ENCODE results near the gene ZNF516.

The ZNF516 gene

GRCh38 chr18:76384861-76385680 is 110.0 kb downstream of the ZNF516 start:
- H3K4me3 ChIP-seq (ENCODE audit: low read depth, low read length) = no peak overlapping the region

- no peak overlapping the region for H3K4me3 ChIP-seq (ENCODE audit: low read depth, low read length)
Measured at GRCh38 chr18:76384114-76384790, 110.8 kb downstream of the ZNF516 start.

- no peak overlapping the region for H3K4me3 ChIP-seq (ENCODE audit: low read depth, low read length)
Measured at GRCh38 chr18:76383636-76384035, 111.4 kb downstream of the ZNF516 start.

DNA sequence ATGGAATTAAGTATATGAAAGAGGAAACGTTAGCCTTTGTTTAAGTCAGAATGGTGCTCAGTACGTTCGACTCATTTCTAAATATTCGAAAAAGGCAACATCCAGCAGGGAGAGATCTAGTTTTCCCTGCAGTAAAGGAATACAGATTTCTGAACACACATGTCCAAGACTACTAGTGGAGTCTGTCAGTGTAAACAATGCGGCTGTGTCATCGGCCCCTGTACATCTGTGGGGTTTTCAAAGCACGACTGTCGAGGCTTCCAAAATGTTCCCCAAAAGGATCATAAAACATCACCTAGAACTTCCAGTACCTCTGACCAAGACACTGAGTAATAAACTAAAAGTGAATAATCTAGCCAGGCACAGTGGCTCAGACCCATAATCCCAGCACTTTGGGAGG is 112.8 kb downstream of the ZNF516 start:
- no peak overlapping the region for H3K4me3 ChIP-seq (ENCODE audit: low read depth, low read length)

DNA sequence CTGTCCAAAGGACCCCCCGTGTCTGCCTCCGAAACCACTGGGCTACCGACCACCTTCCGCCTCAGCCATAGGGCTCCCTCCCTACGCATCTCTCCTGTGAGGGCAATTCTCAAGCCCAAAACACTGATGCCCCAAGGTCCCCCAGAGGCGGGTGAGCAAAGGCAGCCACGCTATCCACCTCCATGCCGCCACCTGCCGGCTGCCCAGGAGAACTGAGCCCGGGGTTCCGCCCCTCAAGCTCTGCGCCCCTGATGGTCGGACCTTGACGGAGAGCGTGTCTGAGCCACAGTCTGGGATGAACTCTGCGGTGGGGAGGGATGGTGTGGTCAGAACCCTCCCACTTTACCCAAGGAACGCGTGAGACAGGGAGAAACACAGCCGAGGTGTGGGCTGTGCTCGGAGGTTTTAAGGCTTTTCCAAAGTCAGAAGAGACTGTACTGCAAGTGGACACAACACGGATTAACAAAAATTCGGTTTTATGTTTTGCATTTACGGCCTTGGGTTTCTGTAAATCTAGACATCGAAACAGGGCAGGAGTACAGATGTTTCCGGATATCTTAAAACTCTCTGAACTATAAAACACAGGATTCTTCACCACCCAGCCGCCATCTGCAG is 114.1 kb downstream of the ZNF516 start:
- no peak overlapping the region for H3K4me3 ChIP-seq (ENCODE audit: low read depth, low read length)

- H3K4me3 ChIP-seq (ENCODE audit: low read depth, low read length) = no peak overlapping the region
Measured at GRCh38 chr18:76380127-76380729, 114.8 kb downstream of the ZNF516 start.

GRCh38 chr18:76379226-76380126 is 115.6 kb downstream of the ZNF516 start:
- no peak overlapping the region for H3K4me3 ChIP-seq (ENCODE audit: low read depth, low read length)

DNA sequence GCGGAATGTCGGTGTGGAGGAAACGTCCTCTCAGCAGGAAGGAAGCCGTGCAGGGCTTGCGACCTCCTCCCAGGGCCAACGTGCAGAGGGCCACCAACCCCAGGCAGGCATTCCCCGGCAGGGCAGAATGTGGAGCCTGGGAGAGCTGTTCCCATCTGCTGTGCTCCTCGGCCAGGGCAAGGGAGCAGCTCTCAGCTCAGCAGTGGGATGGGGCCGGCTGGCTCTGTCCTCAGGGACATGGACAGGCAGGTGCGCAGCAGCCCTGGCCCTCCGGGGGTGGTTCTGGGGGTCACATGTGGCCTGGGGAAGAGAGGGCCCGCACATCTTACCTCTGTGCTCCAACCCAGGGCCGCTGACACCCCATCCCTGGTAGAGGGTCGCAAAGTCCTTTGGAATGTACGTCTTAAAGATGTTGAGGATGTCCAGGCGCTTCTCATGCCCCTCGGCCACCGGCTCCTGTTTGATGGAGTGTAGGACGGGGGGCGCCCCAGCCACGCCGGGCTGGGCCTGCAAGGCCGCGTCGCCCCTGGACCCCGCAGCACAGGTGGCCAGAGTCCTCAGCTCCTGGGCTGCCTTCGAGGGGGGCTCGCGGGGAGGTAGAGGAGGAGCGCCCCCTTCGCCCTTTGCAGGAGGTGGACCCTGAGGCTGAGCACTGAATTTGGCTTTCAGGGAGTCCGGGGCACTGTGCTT is 116.4 kb downstream of the ZNF516 start:
- no peak overlapping the region for H3K4me3 ChIP-seq (ENCODE audit: low read depth, low read length)

GRCh38 chr18:76377359-76377756 is 117.7 kb downstream of the ZNF516 start:
- H3K4me3 ChIP-seq (ENCODE audit: low read depth, low read length) = no peak overlapping the region

- no peak overlapping the region for H3K4me3 ChIP-seq (ENCODE audit: low read depth, low read length)
Measured at GRCh38 chr18:76376668-76377358, 118.2 kb downstream of the ZNF516 start.

- no peak overlapping the region for H3K4me3 ChIP-seq (ENCODE audit: low read depth, low read length)
Measured at GRCh38 chr18:76376225-76376624, 118.8 kb downstream of the ZNF516 start.

- no peak overlapping the region for H3K4me3 ChIP-seq (ENCODE audit: low read depth, low read length)
Measured at GRCh38 chr18:76374330-76375281, 120.4 kb downstream of the ZNF516 start.

DNA sequence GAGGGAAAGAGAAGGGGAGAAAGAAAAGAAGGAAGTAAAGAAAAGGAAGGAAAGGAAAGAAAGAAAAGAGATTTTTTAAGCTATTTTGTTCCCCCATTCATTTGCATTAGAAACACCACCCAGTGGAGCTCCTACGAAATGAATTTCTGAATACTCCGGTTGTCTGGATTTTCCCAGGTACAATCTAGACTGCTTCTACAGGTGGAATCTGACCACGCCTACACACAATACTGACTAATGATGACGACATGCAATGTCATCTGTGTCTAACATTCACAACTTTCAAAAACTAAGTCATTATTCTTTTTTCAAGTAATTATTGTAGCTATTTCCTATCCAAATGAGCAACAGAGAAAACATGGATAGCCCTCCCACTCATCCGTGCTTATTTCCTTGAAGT is 121.7 kb downstream of the ZNF516 start:
- no peak overlapping the region for H3K4me3 ChIP-seq (ENCODE audit: low read depth, low read length)

- H3K4me3 ChIP-seq (ENCODE audit: low read depth, low read length) = no peak overlapping the region
Measured at GRCh38 chr18:76371301-76372203, 123.5 kb downstream of the ZNF516 start.

DNA sequence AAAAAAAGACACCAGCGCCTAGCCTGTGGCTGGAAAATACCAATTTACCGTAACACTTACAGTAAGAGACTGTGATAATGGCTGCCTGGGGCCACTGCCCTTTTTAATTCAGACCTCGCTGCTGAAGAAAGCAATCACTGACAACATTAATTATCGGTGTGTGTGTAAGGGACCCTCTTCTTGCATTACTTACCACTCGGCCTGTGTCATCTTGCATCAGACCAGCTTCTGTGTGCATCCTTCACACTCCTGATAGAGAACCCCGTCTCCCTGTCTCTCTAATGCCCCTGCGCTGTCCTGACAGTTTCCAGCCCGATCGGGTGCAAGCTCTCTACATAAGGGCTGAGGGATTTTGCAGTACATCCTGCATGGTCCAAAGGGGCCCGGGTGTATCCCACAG is 124.4 kb downstream of the ZNF516 start:
- H3K4me3 ChIP-seq (ENCODE audit: low read depth, low read length) = no peak overlapping the region

DNA sequence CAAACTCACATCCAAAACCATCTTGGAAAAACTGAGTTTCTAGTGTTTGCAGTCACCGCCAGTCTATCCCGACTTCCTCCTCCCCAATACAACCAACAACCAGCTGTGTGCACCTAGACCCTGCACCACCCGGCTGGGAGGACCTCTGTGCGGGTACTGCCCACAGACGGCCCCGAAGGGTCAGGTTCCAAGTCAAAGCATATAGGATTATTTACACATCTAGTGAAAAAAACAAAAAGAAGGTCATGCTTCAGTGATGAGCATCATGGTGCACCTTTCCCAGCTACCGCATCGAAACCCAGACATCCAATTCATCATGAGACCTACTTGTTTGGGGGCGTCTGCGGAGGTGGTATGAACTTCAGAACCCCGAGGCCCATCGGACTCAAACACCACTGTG is 124.8 kb downstream of the ZNF516 start:
- no peak overlapping the region for H3K4me3 ChIP-seq (ENCODE audit: low read depth, low read length)

- H3K4me3 ChIP-seq (ENCODE audit: low read depth, low read length) = no peak overlapping the region
Measured at GRCh38 chr18:76369791-76370190, 125.3 kb downstream of the ZNF516 start.
